GM19395 (cell line): ENCODE results near the gene MORF4L1.
"Not testable (repeated sequence)": the region's sequence is repeated elsewhere in the genome, so short reads cannot be mapped to it uniquely, and the experiment has no call there.

Experiments
- ATAC-seq: cut with Tn5 transposase; IDR thresholded peaks from one replicate; pipeline ENCODE4 v1.9.1; 2021; ENCODE audit warnings: mild to moderate bottlenecking, moderate library complexity; ENCODE audit not compliant: unreplicated experiment

Gene MORF4L1

GRCh38 chr15:78855746-78856145 lies 16.9 kb upstream of the MORF4L1 start:
- ATAC-seq = no peak

- ATAC-seq = peak; percentile 75
Observed at GRCh38 chr15:78859971-78860719, 12.5 kb upstream of the MORF4L1 start.

GRCh38 chr15:78865585-78865984 lies 7.1 kb upstream of the MORF4L1 start:
- ATAC-seq = not testable (repeated sequence)

GRCh38 chr15:78866031-78866430 lies 6.7 kb upstream of the MORF4L1 start:
- ATAC-seq = not testable (repeated sequence)

- no peak for ATAC-seq
Observed at GRCh38 chr15:78866803-78867202, 5.9 kb upstream of the MORF4L1 start.

- no peak for ATAC-seq
Observed at GRCh38 chr15:78868366-78868765, 4.3 kb upstream of the MORF4L1 start.

- not testable (repeated sequence) for ATAC-seq
Observed at GRCh38 chr15:78871483-78872127, 1.1 kb upstream of the MORF4L1 start.

GRCh38 chr15:78872972-78873792 lies 492 bp downstream of the MORF4L1 start:
- ATAC-seq = peak; percentile 71

GRCh38 chr15:78873793-78874765 lies 1.4 kb downstream of the MORF4L1 start:
- no peak for ATAC-seq

GRCh38 chr15:78875107-78875914 lies 2.6 kb downstream of the MORF4L1 start:
- ATAC-seq = no peak

GRCh38 chr15:78876954-78877353 lies 4.3 kb downstream of the MORF4L1 start:
- ATAC-seq = not testable (repeated sequence)

GRCh38 chr15:78878356-78878755 lies 5.7 kb downstream of the MORF4L1 start:
- no peak for ATAC-seq

- no peak for ATAC-seq
Observed at GRCh38 chr15:78879517-78880241, 7.0 kb downstream of the MORF4L1 start.

- ATAC-seq = no peak
Observed at GRCh38 chr15:78880242-78880533, 7.5 kb downstream of the MORF4L1 start.

- no peak for ATAC-seq
Observed at GRCh38 chr15:78880813-78881212, 8.1 kb downstream of the MORF4L1 start.

GRCh38 chr15:78881681-78882080 lies 9.0 kb downstream of the MORF4L1 start:
- ATAC-seq = no peak

GRCh38 chr15:78889000-78889399 lies 16.3 kb downstream of the MORF4L1 start:
- ATAC-seq = no peak

- no peak for ATAC-seq
Observed at GRCh38 chr15:78893538-78893937, 20.8 kb downstream of the MORF4L1 start.

- ATAC-seq = no peak
Observed at GRCh38 chr15:78895471-78895870, 22.8 kb downstream of the MORF4L1 start.
